Sigmoid colon (tissue), 4 donors: ENCODE data around the gene TBC1D22A.

Experiments
- CTCF ChIP-seq, 4 experiments: fragments of 450-650 bp in 3 of 4; fragments of 200-600 bp in 1 of 4; IDR thresholded peaks; one replicate each; pipeline ENCODE4 v1.5.1; 2016 to 2019; ENCODE audit warnings: antibody characterized with exemption in 4 of 4, mild to moderate bottlenecking in 3 of 4, moderate library complexity in 2 of 4
- POLR2A ChIP-seq, 2 donors: fragments of 450-650 bp; IDR thresholded peaks; one replicate each; pipeline ENCODE4 v1.6.1; 2016; ENCODE audit warnings: antibody characterized with exemption in 2 of 2, mild to moderate bottlenecking in 2 of 2, moderate library complexity in 2 of 2
- POLR2AphosphoS5 ChIP-seq, 4 donors: sonication (generic); formaldehyde crosslinking; IDR thresholded peaks; one replicate each; pipeline ENCODE4 v1.6.1; 2017; ENCODE audit warnings: antibody characterized with exemption in 4 of 4

- no peak for TF ChIP-seq POLR2AphosphoS5 (IDR thresholded peaks at IDR 0.05)
- TF ChIP-seq CTCF (IDR thresholded peaks at IDR 0.05): no peak
- TF ChIP-seq POLR2A (IDR thresholded peaks at IDR 0.05): no peak
Measured at GRCh38 chr22:47149976-47150375, 387.5 kb downstream of the TBC1D22A start.
